ENCODE results near the gene ARPC1A.
"Not testable (repeated sequence)": the region's sequence is repeated elsewhere in the genome, so short reads cannot be mapped to it uniquely, and the experiment has no call there.

Gene ARPC1A

GRCh38 chr7:99325592-99326407, at the start of gene ARPC1A:
ARPC1A (plus strand) TSS chr7:99325898; CDS start chr7:99333354, 7,456 bp downstream.
- peaks cover 51% of the 10 kb centered on the region for H3K4me1 Mint-ChIP-seq
- H3K9me3 Mint-ChIP-seq = no peaks in the 10 kb centered on the region
- ATAC-seq = peak; percentile 95

GRCh38 chr7:99278180-99278579, 47.5 kb upstream of the ARPC1A start:
- H3K27ac Mint-ChIP-seq = no peak overlapping the region
- no peak overlapping the region for H3K4me3 Mint-ChIP-seq
- no peaks in the 10 kb centered on the region for H3K9me3 Mint-ChIP-seq
- ATAC-seq = no peak
- DNase-seq = no peak
- H3K27me3 Mint-ChIP-seq = no peaks in the 10 kb centered on the region
- H3K4me1 Mint-ChIP-seq = peaks cover 19% of the 10 kb centered on the region

More at GRCh38 chr7:99325592-99326407, at the start of gene ARPC1A:
- peak; percentile 93 to 94 for DNase-seq
- no peaks in the 10 kb centered on the region for H3K27me3 Mint-ChIP-seq
- peak within 1 kb of the TSS; percentile 98 to 99 for H3K4me3 Mint-ChIP-seq
- H3K27ac Mint-ChIP-seq = peak within 1 kb of the TSS; percentile 95 to 97

- H3K4me3 Mint-ChIP-seq, H3K4me1 Mint-ChIP-seq, ATAC-seq, H3K9me3 Mint-ChIP-seq, DNase-seq, H3K27me3 Mint-ChIP-seq, H3K27ac Mint-ChIP-seq: not testable (repeated sequence)
These were observed 41.5 kb upstream of the ARPC1A start for GRCh38 chr7:99284165-99284564.

- Mint-ChIP-seq H3K27me3 (no peaks in the 10 kb centered on the region), H3K27ac (no peak overlapping the region), H3K4me3 (no peak overlapping the region), H3K9me3 (no peaks in the 10 kb centered on the region), H3K4me1 (no peaks in the 10 kb centered on the region)
- DNase-seq (no peak), ATAC-seq (no peak)
These were observed 37.7 kb upstream of the ARPC1A start for GRCh38 chr7:99287779-99288534.

GRCh38 chr7:99289185-99289584, 36.5 kb upstream of the ARPC1A start:
- ATAC-seq (no peak), DNase-seq (no peak)
- H3K4me3 Mint-ChIP-seq = no peak overlapping the region
- H3K27me3 Mint-ChIP-seq = no peaks in the 10 kb centered on the region
- no peak overlapping the region for H3K27ac Mint-ChIP-seq
- H3K9me3 Mint-ChIP-seq = no peaks in the 10 kb centered on the region
- H3K4me1 Mint-ChIP-seq = no peaks in the 10 kb centered on the region

GRCh38 chr7:99290148-99290547, 35.5 kb upstream of the ARPC1A start:
- ATAC-seq, H3K27me3 Mint-ChIP-seq, DNase-seq, H3K9me3 Mint-ChIP-seq, H3K4me3 Mint-ChIP-seq, H3K4me1 Mint-ChIP-seq, H3K27ac Mint-ChIP-seq: not testable (repeated sequence)

- ATAC-seq = no peak
- Mint-ChIP-seq H3K9me3 (no peaks in the 10 kb centered on the region), H3K27me3 (no peaks in the 10 kb centered on the region), H3K4me3 (no peak overlapping the region), H3K27ac (no peak overlapping the region), H3K4me1 (no peaks in the 10 kb centered on the region)
- DNase-seq = no peak
These were observed 34.6 kb upstream of the ARPC1A start for GRCh38 chr7:99290980-99291607.

GRCh38 chr7:99292127-99292526, 33.6 kb upstream of the ARPC1A start:
- H3K27me3 Mint-ChIP-seq = no peaks in the 10 kb centered on the region

GRCh38 chr7:99293167-99293566, 32.5 kb upstream of the ARPC1A start:
- Mint-ChIP-seq H3K27ac (peak overlapping the region; percentile 80 to 84), H3K9me3 (no peaks in the 10 kb centered on the region), H3K4me1 (no peaks in the 10 kb centered on the region)

More at GRCh38 chr7:99292127-99292526, 33.6 kb upstream of the ARPC1A start:
- Mint-ChIP-seq H3K4me1 (no peaks in the 10 kb centered on the region), H3K9me3 (no peaks in the 10 kb centered on the region), H3K4me3 (no peak overlapping the region), H3K27ac (peak overlapping the region in 1 of 2 donors; percentile 30)
- ATAC-seq = no peak
- DNase-seq = no peak

GRCh38 chr7:99293650-99294049, 32.0 kb upstream of the ARPC1A start:
- Mint-ChIP-seq H3K4me3 (no peak overlapping the region), H3K27ac (no peak overlapping the region), H3K9me3 (no peaks in the 10 kb centered on the region), H3K4me1 (no peaks in the 10 kb centered on the region), H3K27me3 (no peaks in the 10 kb centered on the region)
- DNase-seq = no peak
- no peak for ATAC-seq

More at GRCh38 chr7:99293167-99293566, 32.5 kb upstream of the ARPC1A start:
- no peak for DNase-seq
- Mint-ChIP-seq H3K27me3 (no peaks in the 10 kb centered on the region), H3K4me3 (no peak overlapping the region)
- ATAC-seq = no peak

GRCh38 chr7:99296471-99296870, 29.2 kb upstream of the ARPC1A start:
- Mint-ChIP-seq H3K4me1 (no peaks in the 10 kb centered on the region), H3K9me3 (no peaks in the 10 kb centered on the region), H3K27me3 (no peaks in the 10 kb centered on the region), H3K4me3 (no peak overlapping the region), H3K27ac (no peak overlapping the region)
- DNase-seq = no peak
- no peak for ATAC-seq

- Mint-ChIP-seq H3K4me1 (no peaks in the 10 kb centered on the region), H3K9me3 (no peaks in the 10 kb centered on the region), H3K27ac (no peak overlapping the region), H3K4me3 (no peak overlapping the region), H3K27me3 (no peaks in the 10 kb centered on the region)
- ATAC-seq (no peak), DNase-seq (no peak)
These were observed 24.2 kb upstream of the ARPC1A start for GRCh38 chr7:99301496-99301895.

GRCh38 chr7:99305473-99306260, 20.0 kb upstream of the ARPC1A start:
- DNase-seq (no peak), ATAC-seq (no peak)
- H3K27me3 Mint-ChIP-seq = no peaks in the 10 kb centered on the region
- H3K4me3 Mint-ChIP-seq = no peak overlapping the region
- H3K4me1 Mint-ChIP-seq = no peaks in the 10 kb centered on the region
- H3K27ac Mint-ChIP-seq = peak overlapping the region in 1 of 2 donors; percentile 55
- H3K9me3 Mint-ChIP-seq = no peaks in the 10 kb centered on the region

GRCh38 chr7:99308461-99309074, 17.1 kb upstream of the ARPC1A start:
- Mint-ChIP-seq H3K4me1 (peaks cover 8% of the 10 kb centered on the region), H3K9me3 (no peaks in the 10 kb centered on the region), H3K4me3 (no peak overlapping the region), H3K27me3 (no peaks in the 10 kb centered on the region), H3K27ac (no peak overlapping the region)
- DNase-seq (no peak), ATAC-seq (no peak)

- H3K27me3 Mint-ChIP-seq = no peaks in the 10 kb centered on the region
- no peak for DNase-seq
- H3K4me3 Mint-ChIP-seq = no peak overlapping the region
- H3K27ac Mint-ChIP-seq = no peak overlapping the region
- ATAC-seq = no peak
- H3K9me3 Mint-ChIP-seq = no peaks in the 10 kb centered on the region
- H3K4me1 Mint-ChIP-seq = peaks cover 13% of the 10 kb centered on the region
These were observed 16.6 kb upstream of the ARPC1A start for GRCh38 chr7:99309111-99309510.
